Measurements from ENCODE around the gene KCTD11.
"Not testable (repeated sequence)": the region's sequence is repeated elsewhere in the genome, so short reads cannot be mapped to it uniquely, and the experiment has no call there.

The KCTD11 gene

GRCh38 chr17:7329374-7329996, 22.5 kb upstream of the KCTD11 start:
- H3K4me3 ChIP-seq (ENCODE audit: low read depth, low read length), result peak overlapping the region; percentile 74
- DNase-seq (ENCODE audit: low read depth), result peak; percentile 100
- TF ChIP-seq CTCF (IDR thresholded peaks at IDR 0.05; ENCODE audit: insufficient read depth, low read depth, low read length, missing control alignments), result no peak

GRCh38 chr17:7329997-7330637, 21.8 kb upstream of the KCTD11 start:
- TF ChIP-seq CTCF (IDR thresholded peaks at IDR 0.05; ENCODE audit: insufficient read depth, low read depth, low read length, missing control alignments), result no peak
- H3K4me3 ChIP-seq (ENCODE audit: low read depth, low read length), result peak overlapping the region; percentile 74
- peak; percentile 89 for DNase-seq (ENCODE audit: low read depth)

DNA sequence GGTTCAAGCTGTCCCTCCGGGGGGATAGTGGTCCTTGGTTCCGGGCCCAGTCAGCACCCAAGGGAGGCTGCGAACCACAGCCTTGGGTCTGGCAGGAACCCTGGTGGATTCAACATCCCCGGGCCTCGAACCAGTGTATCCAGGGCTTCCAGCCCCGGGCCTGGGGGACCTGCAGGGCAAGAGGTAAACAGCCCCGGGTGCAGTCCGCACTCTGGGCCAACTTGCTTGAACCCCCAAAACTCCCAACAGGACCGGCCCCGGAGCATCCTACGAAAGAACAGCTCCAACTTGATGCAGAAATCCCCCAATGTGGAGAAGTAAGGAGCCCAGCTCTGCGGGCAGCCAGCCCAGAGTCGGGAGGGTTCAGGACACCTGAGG, 21.3 kb upstream of the KCTD11 start:
- no peak for DNase-seq (ENCODE audit: low read depth)
- H3K4me3 ChIP-seq (ENCODE audit: low read depth, low read length), result peak overlapping the region; percentile 74
- no peak for TF ChIP-seq CTCF (IDR thresholded peaks at IDR 0.05; ENCODE audit: insufficient read depth, low read depth, low read length, missing control alignments)

GRCh38 chr17:7332111-7332510, 19.9 kb upstream of the KCTD11 start:
- peak overlapping the region; percentile 32 for H3K4me3 ChIP-seq (ENCODE audit: low read depth, low read length)
- no peak for TF ChIP-seq CTCF (IDR thresholded peaks at IDR 0.05; ENCODE audit: insufficient read depth, low read depth, low read length, missing control alignments)

GRCh38 chr17:7332600-7333069, 19.3 kb upstream of the KCTD11 start:
- H3K4me3 ChIP-seq (ENCODE audit: low read depth, low read length), result peak overlapping the region; percentile 32
- DNase-seq (ENCODE audit: low read depth), result peak; percentile 84

More at GRCh38 chr17:7332111-7332510, 19.9 kb upstream of the KCTD11 start:
- DNase-seq (ENCODE audit: low read depth), result no peak

DNA sequence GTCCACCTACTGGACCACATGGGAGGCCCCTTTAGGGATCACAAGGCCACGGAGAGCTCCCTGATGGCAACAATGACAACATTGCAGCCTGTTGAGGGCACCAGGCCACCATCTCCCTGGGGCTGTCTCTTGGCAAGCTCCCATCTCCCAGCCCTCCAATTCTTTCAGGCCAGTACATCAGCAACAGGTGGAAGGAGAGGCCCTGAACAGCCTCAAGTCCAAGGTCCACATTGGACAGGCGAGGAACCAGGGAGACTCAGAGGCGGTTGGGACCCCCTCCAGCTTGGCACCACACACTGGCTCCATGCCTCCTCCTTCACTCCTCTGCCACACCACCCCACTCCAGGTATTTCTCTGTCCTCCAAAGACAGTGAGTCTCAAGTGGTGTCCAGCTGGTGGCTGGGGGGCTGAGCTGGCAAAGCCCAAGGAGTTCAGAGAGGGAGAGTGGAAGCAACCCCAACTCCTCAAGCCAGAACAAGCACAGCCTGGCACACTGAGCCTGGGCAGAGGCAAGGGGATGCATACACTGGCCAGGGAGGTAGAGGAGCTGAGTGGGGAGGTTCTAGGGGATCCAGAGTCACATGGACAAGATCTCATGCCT, 16.9 kb upstream of the KCTD11 start:
- no peak for DNase-seq (ENCODE audit: low read depth)
- TF ChIP-seq CTCF (IDR thresholded peaks at IDR 0.05; ENCODE audit: insufficient read depth, low read depth, low read length, missing control alignments), result no peak
- H3K4me3 ChIP-seq (ENCODE audit: low read depth, low read length), result no peak overlapping the region

GRCh38 chr17:7335765-7336164, 16.2 kb upstream of the KCTD11 start:
- peak overlapping the region; percentile 94 for H3K4me3 ChIP-seq (ENCODE audit: low read depth, low read length)
- DNase-seq (ENCODE audit: low read depth), result not testable (repeated sequence)
